Glomerular visceral epithelial cell (primary cell): ENCODE results near the gene SFMBT2.

ENCODE experiments used
- DNase-seq: peaks from one replicate; pipeline ENCODE4 v3.0.0-alpha.2; 2016; ENCODE audit errors: extremely low spot score

The SFMBT2 gene

GRCh38 chr10:7425691-7426090 is 14.9 kb upstream of the SFMBT2 start:
- no peak for DNase-seq

DNA sequence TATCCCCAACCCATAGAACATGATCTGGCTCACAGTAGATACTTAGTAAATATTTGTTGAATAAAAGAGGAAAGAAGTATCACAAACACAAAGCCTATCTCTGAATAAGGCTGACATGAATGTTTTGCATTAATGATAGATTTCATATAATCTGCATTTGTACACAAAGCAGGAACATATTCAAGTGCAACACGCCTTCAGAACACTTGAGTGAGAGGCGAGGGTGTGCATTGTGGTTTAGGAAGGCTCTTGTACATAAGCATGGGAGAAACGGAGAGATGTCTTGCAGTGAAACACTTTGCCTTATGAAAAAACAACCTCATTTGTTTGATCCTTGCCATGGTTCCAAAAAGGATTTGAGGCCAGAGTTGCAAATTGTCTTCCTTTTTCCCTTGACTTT is 14.1 kb upstream of the SFMBT2 start:
- DNase-seq, result no peak

- DNase-seq, result no peak
These were observed 13.5 kb upstream of the SFMBT2 start for GRCh38 chr10:7424315-7424714.

DNA sequence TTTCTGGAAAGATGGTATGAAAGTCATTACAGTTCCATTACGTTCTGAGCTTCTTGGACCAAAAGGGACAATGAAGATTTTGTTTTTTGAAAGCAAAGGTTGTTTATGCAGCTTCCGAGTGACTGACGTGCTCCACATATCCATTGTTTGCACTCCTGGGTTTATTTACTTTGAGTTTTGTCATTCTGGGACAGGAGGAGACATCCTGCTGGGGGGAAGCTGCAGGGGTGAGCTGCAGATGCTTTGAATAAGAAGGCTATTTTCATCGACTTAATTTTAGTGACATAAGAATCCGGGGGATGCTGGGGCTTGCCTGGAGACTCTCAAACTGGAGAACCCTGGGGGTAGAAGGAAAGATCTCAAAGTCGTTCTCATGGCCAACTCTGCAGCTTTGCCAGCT is 12.7 kb upstream of the SFMBT2 start:
- DNase-seq, result no peak

GRCh38 chr10:7421526-7421925 is 10.7 kb upstream of the SFMBT2 start:
- DNase-seq, result no peak

- DNase-seq, result no peak
These were observed 9.2 kb upstream of the SFMBT2 start for GRCh38 chr10:7419998-7420397.

DNA sequence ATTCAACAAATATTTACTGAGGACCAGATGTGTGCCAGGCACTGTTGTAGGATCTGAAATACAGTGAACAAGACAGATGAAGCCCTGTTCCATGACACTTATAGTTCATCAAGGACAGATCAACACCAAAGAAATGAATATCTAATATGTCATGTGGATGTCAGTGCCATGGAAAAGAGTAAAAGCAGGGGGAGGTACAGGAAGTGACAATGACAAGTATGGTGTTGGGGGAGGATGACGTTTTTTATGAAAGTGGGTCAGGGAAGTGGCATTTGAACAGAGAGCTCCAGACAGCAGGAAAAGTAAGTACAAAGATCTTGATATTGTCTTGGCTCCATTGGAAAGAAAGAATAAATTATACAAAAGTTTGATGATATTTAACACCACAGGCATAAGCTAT is 7.0 kb upstream of the SFMBT2 start:
- no peak for DNase-seq

DNA sequence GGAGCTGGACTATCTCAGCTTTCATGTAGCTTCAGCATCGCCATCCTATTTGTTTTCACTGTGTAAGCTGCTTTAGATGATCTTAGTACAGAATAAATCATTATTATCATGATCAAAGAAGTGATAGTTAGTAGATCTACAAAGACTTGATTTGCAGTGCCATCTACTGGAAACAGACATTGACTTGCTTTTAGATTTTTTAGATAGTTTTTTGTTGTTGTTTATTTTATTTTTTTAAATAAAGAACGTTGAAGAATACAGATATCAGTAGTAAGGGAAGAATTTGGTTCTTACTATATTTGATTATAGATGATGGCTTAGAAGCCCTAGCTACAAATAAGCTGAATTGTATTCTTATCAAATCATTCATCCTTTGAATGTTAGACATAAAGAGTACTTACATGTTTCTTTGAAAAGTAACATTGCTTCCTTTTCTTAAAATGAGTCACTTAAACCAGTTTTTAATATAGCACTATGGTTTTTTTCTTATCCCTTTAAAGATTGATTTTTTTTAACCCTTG is 6.3 kb upstream of the SFMBT2 start:
- DNase-seq, result no peak

GRCh38 chr10:7414766-7415165 is 3.9 kb upstream of the SFMBT2 start:
- DNase-seq, result no peak

GRCh38 chr10:7412928-7413282 is 2.1 kb upstream of the SFMBT2 start:
- DNase-seq, result no peak

DNA sequence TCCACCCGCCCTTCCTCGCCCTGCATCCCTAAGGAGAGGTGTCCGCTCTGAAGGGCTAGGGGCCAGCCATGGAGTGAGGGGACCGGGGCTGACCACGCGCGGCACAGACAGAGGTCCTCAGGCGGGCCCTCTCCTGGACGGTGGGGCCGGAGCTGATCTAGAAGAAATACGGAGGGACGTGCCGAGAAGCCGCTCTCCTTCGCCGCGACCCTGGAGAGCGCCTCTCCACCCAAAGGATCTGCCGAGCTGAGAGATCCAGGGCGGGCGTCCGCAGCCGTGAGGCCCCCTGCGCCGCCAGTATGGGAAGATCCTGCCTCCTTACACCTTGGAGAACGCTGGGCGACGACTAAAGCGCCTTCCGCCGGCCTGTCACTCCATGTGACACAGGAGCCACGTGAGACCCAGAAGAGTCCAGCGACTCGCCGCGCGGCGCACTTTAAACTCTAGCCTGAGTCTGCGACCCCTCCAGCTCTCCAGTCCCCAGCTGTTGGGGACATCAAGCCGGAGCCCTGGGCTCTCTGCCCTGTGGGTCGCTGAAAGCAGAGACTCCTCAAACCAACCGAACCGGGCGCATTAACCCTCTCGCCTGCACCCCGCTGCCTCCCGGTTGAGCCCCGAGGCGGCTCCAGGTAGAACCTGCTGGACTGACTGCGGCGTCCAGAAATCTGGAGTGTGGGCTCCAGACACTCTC is 1.5 kb upstream of the SFMBT2 start:
- no peak for DNase-seq

- no peak for DNase-seq
These were observed 866 bp upstream of the SFMBT2 start for GRCh38 chr10:7411671-7412128.

DNA sequence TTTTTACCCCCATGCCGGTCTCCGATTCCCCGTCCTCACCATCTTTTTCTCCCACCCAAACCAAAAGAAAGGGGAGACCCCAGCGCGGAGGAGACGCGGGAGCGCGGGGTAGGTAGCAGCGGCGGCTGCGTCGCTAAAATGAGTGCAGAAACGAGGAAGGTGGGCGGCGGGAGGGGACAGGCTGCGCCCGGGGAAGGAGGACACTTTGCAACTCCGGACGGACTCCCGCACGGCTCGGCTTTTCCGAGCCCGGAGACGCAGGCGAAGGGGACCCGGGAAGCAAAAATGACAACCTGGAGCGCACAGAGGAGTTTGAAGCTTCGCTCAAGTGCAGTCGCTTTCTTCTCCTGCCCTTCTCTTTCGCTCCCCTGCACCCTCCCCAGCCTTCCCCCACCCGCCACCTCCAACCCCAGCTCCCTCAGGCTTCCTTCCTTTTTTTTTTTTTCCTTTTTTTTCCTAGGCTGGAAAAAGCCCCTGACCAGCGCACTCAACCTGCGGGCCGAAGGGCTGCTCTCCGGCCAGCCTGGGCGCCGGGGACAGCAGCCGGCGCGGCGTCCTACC is 453 bp downstream of the SFMBT2 start:
- DNase-seq, result no peak

DNA sequence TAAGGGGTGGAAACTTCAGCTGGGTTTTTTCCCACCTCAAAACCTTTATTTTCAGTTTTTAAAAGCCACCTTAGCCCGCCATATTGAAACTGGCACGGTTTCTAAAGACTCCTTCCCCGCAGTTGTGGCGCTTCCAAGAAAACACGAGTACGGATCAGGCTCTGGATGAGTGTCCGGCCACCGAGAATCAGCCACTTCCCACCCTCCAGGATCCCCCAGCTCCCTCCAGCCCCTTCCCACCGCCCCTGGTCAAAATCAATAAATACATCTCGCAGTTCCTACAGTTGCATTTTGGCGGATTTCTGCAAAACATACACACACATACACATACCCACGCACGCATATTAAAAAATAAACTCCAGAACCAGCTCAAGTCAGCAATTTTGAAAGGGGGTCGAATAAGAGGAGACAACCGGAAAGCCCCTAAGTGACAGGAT is 1.1 kb downstream of the SFMBT2 start:
- DNase-seq, result no peak

DNA sequence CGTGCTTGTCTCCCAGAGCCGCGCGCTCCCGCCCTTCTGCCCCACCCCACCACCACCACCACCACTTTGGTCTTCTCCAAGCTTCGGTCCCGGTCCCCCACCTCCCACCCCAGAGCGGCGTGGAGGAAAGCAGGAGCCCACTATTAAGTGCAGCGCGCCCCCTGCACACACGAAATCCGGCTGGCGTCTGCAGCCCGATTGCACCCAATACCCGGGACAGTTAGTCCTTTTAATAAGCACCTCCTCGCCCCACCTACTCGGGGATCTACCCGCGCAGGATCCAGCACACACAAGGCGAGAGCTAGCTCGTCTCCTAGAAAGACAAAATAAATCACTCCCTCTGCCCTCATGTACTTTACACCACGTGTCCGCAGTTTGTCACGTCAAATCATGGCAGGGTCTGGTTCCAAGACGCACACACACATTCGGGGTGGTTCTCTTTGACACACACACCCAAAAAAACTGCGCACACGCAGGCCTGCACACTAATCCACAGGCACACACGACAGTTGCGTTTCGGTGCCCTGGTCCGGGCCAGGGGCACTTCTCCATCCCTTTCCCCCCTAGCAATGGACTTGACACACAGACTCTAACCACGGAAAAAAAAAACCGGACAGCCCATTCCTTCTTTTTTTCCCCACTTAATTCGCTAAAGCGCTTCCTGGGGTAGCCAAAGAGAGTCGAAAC is 1.6 kb downstream of the SFMBT2 start:
- DNase-seq, result no peak

DNA sequence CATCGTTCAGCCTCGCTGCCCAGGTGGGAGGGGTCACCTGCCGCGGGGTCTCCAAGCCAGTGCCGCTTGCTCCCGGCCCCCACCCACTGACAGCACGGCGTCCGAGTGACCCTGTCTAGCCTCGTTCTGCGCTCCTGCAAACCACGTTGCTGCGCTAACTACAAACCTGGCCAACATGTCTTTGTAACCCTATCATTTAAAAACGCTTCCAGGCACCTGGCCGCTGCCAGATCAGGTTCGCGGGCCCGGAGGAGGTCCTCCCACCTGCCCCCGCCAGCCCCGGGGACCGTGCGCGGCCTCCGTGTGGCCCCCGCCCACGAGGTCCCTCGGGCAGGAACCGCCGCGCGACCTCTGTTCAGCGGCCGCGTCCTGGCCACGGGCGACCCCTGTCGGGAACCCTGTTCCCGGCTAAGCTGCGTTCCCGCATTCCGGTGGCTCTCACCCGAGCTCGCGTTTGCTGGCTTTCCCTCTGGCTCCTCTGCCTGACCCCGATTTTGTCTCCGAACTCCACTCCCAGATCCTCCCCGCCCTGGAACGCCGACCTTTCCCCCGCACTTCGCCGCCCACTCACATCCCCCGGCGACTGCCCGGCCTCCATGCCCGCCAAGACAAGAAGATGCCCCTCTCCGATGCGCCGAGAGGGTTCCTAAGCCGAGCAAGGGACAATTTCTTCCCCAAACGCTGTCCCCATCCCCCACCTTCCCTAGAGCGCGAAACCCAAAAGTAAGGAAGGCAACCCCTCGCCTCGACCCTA is 2.4 kb downstream of the SFMBT2 start:
- DNase-seq, result no peak

GRCh38 chr10:7407368-7408290 is 3.2 kb downstream of the SFMBT2 start:
- DNase-seq, result no peak

- DNase-seq, result no peak
These were observed 4.0 kb downstream of the SFMBT2 start for GRCh38 chr10:7406712-7407333.

DNA sequence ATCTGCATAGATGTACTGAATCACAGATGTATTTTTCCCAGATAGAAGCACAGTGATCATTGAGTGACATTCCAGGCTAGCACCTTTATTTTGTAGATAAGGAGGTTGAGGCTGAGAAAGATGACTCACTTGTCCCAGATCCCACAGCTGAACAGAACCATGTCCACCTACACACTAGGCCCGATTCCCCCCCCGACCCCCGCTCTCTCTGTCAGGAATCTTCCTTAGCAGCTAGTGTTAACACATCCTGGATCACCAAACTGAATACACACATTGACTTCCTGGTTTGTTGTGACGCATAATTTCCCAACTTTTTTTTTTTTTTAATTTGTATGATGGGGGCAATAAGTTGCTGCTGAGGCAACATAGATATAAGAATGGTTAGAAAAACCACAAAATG is 5.2 kb downstream of the SFMBT2 start:
- DNase-seq, result no peak

- DNase-seq, result no peak
These were observed 7.2 kb downstream of the SFMBT2 start for GRCh38 chr10:7403620-7404019.

GRCh38 chr10:7401782-7402181 is 9.1 kb downstream of the SFMBT2 start:
- DNase-seq, result no peak
